PC-9 (cell line): Measurements from ENCODE around the gene CCDC86. TPM values are rescaled to one million over a fixed set of nuclear protein-coding genes. Genes with fewer than 3 reads are reported as not detected.

Experiments
- BruUV-seq: library from RNA; stranded (reverse); fragments of 400-500 nt; replicated peaks from 2 replicates; lab custom pipeline; 2021; lab: Mats Ljungman, UMichigan
- CTCF ChIA-PET: fragments of 300-600 bp; sonication (Branson Sonifier 250); formaldehyde crosslinking; loops from one replicate; lab custom pipeline; 2022; ENCODE audit warnings: antibody characterized with exemption; lab: Charles Lee
- POLR2A ChIA-PET: fragments of 300-600 bp; sonication (Branson Sonifier 250); formaldehyde crosslinking; loops from one replicate; lab custom pipeline; 2022; ENCODE audit warnings: antibody characterized with exemption; ENCODE audit not compliant: unreplicated experiment; lab: Charles Lee
- DNase-seq, 2 experiments: peaks; one replicate each; pipeline versions ENCODE4 v3.0.0 to v3.0.0-alpha.2; 2015 to 2022; ENCODE audit warnings: mixed read lengths in 1 of 2
- H2AFZ ChIP-seq: fragments of 200-600 bp; sonication (generic); 2 replicates; pipeline ENCODE4 v1.8.1; 2017; ENCODE audit warnings: antibody characterized with exemption
- H3F3A ChIP-seq: fragments of 200-600 bp; sonication (generic); 2 replicates; pipeline ENCODE4 v1.8.1; 2017; ENCODE audit warnings: antibody characterized with exemption, mild to moderate bottlenecking, low read depth; ENCODE audit not compliant: insufficient read depth
- H3K27ac ChIP-seq: fragments of 200-600 bp; sonication (generic); 2 replicates; pipeline ENCODE4 v1.6.1; 2016; ENCODE audit warnings: mixed run types
- H3K27me3 ChIP-seq: fragments of 200-600 bp; sonication (generic); 2 replicates; pipeline ENCODE4 v1.6.1; 2016; ENCODE audit warnings: low read depth, mixed run types; ENCODE audit not compliant: insufficient read depth
- H3K36me3 ChIP-seq: fragments of 200-600 bp; sonication (generic); 2 replicates; pipeline ENCODE4 v1.6.1; 2016; ENCODE audit warnings: low read depth, mixed run types
- H3K4me1 ChIP-seq: fragments of 200-600 bp; sonication (generic); replicated peaks from 2 replicates; pipeline ENCODE4 v1.6.1; 2016; ENCODE audit warnings: mixed run types; ENCODE audit not compliant: insufficient read depth
- H3K4me2 ChIP-seq: fragments of 200-600 bp; sonication (generic); 2 replicates; pipeline ENCODE4 v1.6.1; 2017; ENCODE audit warnings: mixed run types
- H3K4me3 ChIP-seq: fragments of 200-600 bp; sonication (generic); 2 replicates; pipeline ENCODE4 v1.6.1; 2016; ENCODE audit warnings: mixed run types
- H3K79me2 ChIP-seq: fragments of 200-600 bp; sonication (generic); 2 replicates; pipeline ENCODE4 v1.6.1; 2017; ENCODE audit warnings: low read depth, mixed run types
- H3K9me2 ChIP-seq: fragments of 200-600 bp; sonication (generic); 2 replicates; pipeline ENCODE4 v1.8.1; 2017; ENCODE audit warnings: mild to moderate bottlenecking; ENCODE audit not compliant: insufficient read depth
- H3K9me3 ChIP-seq: fragments of 200-600 bp; sonication (generic); 2 replicates; pipeline ENCODE4 v1.8.1; 2016; ENCODE audit warnings: low read depth; ENCODE audit not compliant: insufficient read depth
- H4K20me1 ChIP-seq: fragments of 200-600 bp; sonication (generic); 2 replicates; pipeline ENCODE4 v1.8.1; 2017; ENCODE audit not compliant: insufficient read depth
- CTCF ChIP-seq: fragments of 200-600 bp; sonication (generic); conservative IDR thresholded peaks from 2 replicates; pipeline ENCODE4 v1.6.1; 2017; ENCODE audit warnings: mixed run types, antibody characterized with exemption, mild to moderate bottlenecking, moderate library complexity
- EZH2 ChIP-seq: fragments of 200-600 bp; sonication (generic); IDR thresholded peaks from 2 replicates; pipeline ENCODE4 v1.8.0; 2017; ENCODE audit warnings: antibody characterized with exemption, low read depth
- intact Hi-C: fragments of 100-400 bp; cut with micrococcal nuclease; formaldehyde crosslinking; loops from one replicate; pipeline ENCODE4 v1.10.0; 2022; ENCODE audit not compliant: unreplicated experiment
- total RNA-seq: library from RNA; stranded (reverse); gene quantifications from 2 replicates; pipeline ENCODE4 v1.2.3, GENCODE V29; 2021

The CCDC86 gene
- total RNA-seq, 1 experiment from 2014 or later: 35.6 TPM

DNA sequence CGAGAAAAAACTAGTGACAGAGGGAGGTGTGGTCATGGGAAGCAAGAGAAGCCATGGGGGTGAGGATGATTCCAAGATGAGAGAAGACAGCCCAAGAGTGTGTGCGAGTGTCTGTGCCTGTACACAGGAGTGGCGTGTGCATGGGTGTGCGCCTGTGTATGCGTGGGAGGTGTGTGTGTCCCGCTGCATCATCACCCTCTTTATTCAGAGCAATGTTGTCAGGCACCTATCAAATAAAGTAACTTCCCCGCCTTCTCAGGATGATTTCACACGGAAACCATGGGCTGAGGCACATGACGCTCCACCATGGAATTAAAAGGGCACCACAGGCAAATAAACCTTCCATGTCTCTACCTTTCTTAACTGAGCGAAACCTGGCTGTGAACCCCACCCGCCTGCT lies 32.2 kb upstream of the CCDC86 start:
- no TSS peak for BruUV-seq
- no peaks in the 10 kb centered on the region for H3K9me3 ChIP-seq
- no peak for TF ChIP-seq CTCF
- DNase-seq: no peak
- H3K4me3 ChIP-seq: no peak overlapping the region
- H4K20me1 ChIP-seq: no peaks in the 10 kb centered on the region; the same call in 1 of the 2 replicates
- H2AFZ ChIP-seq: no peak overlapping the region
- H3K4me2 ChIP-seq: no peak overlapping the region
- POLR2A ChIA-PET: no interaction called here
- no peaks in the 10 kb centered on the region for H3K9me2 ChIP-seq
- no peaks in the 10 kb centered on the region for H3K4me1 ChIP-seq
- intact Hi-C loops: no loop called here
- H3K27me3 ChIP-seq: peaks cover 66% of the 10 kb centered on the region
- H3K27ac ChIP-seq: no peak overlapping the region
- H3K36me3 ChIP-seq: no peaks in the 10 kb centered on the region
- CTCF ChIA-PET: no interaction called here
- H3F3A ChIP-seq: no peaks in the 10 kb centered on the region
- no peaks in the 10 kb centered on the region for H3K79me2 ChIP-seq

GRCh38 chr11:60810151-60810550 lies 31.8 kb upstream of the CCDC86 start:
- Histone ChIP-seq H3K79me2 (no peaks in the 10 kb centered on the region), H4K20me1 (no peaks in the 10 kb centered on the region; the same call in 1 of the 2 replicates), H3K4me3 (no peak overlapping the region), H3K9me3 (no peaks in the 10 kb centered on the region), H3K4me2 (no peak overlapping the region), H3F3A (no peaks in the 10 kb centered on the region), H2AFZ (no peak overlapping the region), H3K27me3 (peaks cover 63% of the 10 kb centered on the region), H3K27ac (no peak overlapping the region), H3K36me3 (no peaks in the 10 kb centered on the region), H3K4me1 (no peaks in the 10 kb centered on the region), H3K9me2 (no peaks in the 10 kb centered on the region)
- ChIA-PET POLR2A (no interaction called here), CTCF (no interaction called here)
- no TSS peak for BruUV-seq
- no peak for TF ChIP-seq CTCF
- no peak for TF ChIP-seq EZH2
- intact Hi-C loops: no loop called here
- no peak for DNase-seq

- Histone ChIP-seq H3K9me3 (no peaks in the 10 kb centered on the region), H3K9me2 (no peaks in the 10 kb centered on the region), H3K4me1 (no peaks in the 10 kb centered on the region), H2AFZ (no peak overlapping the region), H3K4me3 (no peak overlapping the region), H3K36me3 (no peaks in the 10 kb centered on the region), H4K20me1 (no peaks in the 10 kb centered on the region; the same call in 1 of the 2 replicates), H3K27ac (no peak overlapping the region), H3K27me3 (peaks cover 59% of the 10 kb centered on the region), H3K79me2 (no peaks in the 10 kb centered on the region), H3F3A (no peaks in the 10 kb centered on the region), H3K4me2 (no peak overlapping the region)
- ChIA-PET CTCF (no interaction called here), POLR2A (no interaction called here)
- intact Hi-C loops: no loop called here
- no peak for DNase-seq
- BruUV-seq: no TSS peak
- no peak for TF ChIP-seq EZH2
- TF ChIP-seq CTCF: no peak
Measured at GRCh38 chr11:60810569-60810968, 31.3 kb upstream of the CCDC86 start.
